Stimulated activated CD4-positive, alpha-beta T cell treated with anti-CD3 and anti-CD28 coated beads, Interleukin-1b, Interleukin-23, amount 100 ng/mL, for 1 hour (primary cell): ENCODE measurements around the gene PTCD3.

ENCODE experiments used
- DNase-seq, 2 donors: peaks; one replicate each; pipeline ENCODE4 v3.0.0-alpha.2; 2020; ENCODE audit warnings: low read depth in 2 of 2

Gene PTCD3

DNA sequence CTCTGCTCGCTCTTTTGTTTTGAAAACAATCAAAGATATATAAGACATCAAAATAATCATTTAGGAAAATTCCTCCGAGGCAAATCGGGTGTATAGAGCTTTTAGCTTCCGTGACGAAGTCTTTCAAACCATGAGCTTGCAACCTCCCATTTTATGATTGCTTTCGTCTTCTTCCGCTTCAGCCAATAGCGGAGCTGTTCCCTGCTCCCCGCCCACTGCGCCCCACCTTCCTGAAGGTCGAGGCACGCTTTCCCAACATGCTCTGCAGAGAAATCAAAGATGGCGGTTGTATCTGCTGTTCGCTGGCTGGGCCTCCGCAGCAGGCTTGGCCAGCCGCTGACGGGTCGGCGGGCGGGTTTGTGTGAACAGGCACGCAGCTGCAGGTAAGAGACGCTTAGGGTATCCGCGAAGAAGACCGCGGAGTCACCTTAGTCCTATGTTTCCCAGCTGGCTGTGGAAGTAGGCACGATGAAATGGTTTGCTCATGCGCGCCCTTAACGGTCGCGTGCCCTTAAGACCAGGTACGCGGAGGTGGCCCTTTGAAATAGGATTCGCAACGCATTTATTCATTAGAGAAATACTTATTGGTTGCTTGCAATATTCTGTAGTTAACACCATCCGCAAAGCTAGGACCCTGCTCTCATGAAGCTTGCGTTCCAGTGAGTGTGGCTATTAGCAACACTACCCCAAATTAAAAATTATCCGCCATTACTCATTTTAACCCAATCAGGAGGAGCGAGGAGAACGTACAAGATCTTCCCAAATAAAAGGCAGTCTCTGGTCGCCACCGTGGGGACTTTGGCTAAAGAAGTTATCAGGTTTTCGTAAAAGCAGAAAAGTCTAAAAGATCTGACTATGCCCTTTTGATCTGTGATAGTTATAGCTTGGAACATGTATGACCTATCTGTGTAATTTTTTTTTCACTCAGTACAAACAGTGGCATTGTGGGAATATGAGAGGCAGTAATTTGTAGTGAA lies at the start of gene PTCD3:
Gene PTCD3, plus strand, starts transcription at position 267 of the 977 bp plus-strand sequence. Its CDS starts 13 bp downstream, at position 280.
- peak; percentile 79 to 85 for DNase-seq

DNA sequence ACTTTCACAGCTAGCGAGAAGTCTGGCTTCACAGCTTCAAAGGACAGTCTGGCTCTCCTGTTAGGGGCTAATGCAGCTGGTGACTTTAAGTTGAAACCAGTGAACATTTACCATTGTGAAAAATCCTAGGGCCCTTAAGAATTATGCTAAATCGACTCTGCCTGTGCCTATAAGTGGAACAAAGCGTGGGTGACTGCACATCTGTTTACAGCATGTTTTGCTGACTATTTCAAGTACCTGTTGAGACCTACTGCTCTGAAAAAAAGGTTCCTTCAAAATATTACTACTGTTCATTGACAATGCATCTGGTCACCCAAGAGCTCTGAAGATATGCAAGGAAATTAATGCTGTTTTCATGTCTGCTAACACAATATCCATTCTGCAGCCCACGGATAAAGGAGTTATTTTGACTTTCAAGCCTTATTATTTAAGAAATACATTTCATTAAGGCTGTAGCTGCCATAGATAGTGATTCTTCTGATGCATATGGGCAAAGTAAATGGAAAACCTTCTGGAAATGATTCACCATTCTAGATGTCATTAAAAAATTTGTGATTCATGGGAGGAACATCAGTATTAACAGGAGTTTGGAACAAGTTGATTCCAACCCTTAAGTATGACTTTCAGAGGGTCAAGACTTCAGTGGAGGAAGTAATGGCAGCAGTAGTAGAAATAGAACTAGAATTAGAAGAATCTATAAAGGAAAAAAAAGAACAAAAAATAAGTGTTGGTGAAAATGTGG lies 49.3 kb upstream of the PTCD3 start:
- no peak for DNase-seq

DNA sequence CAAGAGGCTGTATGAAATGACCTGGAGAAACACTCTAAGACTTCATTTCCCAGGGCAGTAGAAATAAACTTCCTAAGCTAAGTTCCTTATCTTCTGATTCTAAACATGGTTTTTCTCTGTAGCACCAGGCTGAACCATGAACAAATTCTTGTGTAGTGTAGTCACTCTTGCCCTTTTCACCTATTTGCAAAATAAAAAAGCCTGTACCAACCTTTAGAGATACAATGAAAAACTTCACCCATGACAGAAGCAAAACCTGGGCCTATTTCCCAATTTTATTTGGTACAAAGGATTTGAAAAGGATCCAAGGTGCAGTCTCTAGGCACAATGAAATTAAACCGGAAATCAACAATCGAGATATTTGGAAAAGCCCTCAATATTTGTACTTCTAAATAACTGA lies 44.0 kb upstream of the PTCD3 start:
- DNase-seq: no peak

DNA sequence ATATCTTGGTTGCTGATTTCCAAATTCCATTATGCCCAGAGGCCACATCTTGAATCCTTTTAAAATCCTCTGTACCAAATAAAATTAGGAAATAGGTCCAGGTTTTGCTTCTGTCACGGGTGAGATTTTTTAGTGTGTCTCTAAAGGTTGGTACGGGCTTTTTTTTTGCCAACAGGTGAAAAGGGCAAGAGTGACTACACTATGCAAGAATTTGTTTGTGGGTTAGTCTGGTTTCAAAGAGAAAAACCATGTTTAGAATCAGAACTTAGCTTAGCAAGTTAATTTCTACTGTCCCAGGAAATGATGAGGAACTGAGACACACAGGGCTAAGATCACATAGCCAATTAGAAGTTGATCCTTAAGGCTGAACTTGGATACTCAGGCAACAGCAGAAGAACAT lies 42.0 kb upstream of the PTCD3 start:
- DNase-seq: no peak

DNA sequence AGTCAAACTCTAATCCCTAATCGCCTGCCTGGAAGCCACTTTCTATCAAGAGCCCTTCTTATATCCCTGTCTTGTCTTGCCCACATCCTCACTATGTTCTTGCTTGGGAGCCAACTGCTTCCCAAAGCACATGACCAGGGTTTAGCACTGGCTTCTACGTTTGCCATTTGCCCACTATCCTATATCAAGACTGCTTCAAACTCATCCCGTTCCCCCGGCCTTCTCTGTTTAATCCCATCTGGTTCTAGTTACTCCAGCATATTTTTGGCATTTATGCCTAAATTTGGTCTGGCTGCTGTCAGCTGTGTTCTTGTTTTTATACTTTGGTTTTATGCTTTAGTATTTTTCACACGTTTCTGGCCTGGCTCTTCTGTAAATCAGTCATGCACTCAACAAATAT lies 40.5 kb upstream of the PTCD3 start:
- DNase-seq: no peak

DNA sequence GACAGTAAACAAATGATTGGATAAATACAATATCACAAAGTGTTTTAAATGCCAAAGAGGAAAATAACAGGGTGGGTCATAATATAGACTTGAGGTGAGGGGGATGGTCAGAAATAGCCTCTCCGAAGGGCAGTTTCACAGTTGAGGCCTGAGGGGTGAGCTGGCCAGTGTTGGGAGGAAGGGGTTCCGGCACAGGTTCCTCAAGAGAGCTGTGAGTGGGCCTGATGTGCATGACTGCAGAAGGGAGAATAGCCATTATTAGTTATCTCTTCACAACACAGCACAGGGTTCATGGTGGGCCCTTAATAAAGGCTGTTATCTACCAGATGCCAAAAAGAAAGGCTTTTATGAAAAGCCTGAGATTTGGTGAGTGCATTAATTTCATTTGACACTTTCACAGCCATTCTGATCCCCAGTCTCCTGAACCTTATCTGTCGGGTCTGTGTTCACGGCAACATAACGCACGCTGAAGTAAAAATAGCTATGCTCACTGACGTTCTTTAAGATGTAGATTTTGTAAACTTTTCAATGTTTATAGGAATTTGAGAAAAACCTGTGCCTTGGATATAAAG lies 39.9 kb upstream of the PTCD3 start:
- no peak for DNase-seq

DNA sequence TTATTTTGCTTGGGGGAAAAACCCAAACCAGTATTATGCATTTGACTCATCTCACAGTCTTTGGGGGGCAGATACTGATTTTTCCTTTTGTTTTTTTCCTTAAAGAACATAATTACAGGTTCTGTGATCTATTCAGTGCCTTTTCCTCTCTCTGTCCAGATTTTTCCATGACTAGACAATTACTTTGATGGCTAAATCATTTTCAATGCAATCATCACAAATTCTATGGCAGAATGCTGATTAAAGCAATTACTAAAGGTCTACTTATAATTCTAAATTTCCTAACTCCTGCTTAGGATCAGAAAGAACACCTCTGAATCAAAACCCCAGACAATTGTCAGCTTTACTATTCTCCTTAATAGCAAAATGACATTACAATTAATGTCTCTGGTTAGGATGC lies 39.1 kb upstream of the PTCD3 start:
- DNase-seq: no peak

DNA sequence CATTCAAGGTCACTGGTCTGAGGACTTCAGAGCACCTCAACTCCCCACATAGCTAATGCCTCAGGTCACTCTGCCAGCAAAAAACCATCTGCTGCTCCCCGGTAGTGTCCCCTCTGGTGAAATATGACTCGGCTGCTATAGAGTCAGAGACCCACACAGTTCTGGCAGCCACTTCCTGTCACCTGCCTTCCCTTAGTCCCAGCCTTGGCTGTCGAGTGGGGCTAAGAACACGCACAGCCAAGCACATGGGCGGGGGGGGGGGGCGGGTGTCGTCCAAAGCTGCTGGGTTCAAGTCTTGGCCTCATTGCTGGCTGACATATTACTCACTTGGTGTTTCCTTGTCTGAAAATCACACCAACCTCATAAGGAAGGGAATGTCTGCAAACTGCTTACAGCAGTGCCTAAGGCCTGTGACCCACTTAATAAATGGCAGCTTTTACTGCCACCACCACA lies 37.9 kb upstream of the PTCD3 start:
- no peak for DNase-seq

DNA sequence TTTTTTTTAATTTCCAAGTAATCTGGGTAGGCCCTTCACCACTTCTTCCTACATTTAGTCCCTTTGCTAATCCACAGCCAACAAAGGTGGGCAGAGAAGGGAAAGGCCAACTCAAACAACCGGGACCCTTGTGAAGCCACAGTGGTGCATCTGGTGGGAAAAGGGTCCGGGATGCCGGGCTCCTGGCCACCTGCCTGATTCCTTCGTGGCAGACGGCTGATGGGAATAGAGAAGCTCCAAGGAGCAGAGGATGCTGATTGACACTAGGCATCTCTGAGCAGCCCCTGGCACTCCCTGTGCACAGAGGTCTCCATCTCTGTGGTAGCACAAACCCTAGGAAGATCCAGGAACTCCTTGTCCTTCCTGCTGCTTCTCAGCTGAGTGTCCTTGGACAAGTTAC lies 37.4 kb upstream of the PTCD3 start:
- DNase-seq: no peak

DNA sequence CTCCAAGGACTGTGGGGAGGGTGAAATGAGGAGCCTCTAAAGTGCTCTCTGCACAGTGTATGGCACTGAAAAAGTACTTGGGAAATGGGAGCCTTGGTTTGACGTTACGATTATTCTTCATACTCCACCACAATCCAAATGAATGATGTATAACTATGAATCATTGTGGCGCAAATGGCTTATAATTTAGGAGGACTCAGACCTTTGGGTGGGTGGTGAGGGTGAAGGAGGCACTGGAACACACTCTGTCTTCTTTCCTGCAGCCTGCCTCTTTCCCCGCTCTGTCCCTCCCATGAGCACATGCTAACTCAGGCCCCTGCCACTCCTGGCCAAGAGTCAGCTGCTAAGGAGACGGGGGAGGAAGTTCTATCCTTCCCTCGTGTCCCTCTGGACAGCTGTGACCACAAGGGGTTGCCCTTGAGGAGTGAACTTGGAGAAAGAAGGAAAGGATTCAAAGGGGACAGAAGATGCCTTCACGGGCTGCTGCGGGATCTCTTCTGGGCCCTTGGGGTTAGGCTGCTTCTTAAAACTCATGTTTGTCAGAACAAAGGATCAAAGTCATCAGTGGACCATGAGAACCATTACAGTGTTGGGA lies 36.8 kb upstream of the PTCD3 start:
- DNase-seq: no peak

DNA sequence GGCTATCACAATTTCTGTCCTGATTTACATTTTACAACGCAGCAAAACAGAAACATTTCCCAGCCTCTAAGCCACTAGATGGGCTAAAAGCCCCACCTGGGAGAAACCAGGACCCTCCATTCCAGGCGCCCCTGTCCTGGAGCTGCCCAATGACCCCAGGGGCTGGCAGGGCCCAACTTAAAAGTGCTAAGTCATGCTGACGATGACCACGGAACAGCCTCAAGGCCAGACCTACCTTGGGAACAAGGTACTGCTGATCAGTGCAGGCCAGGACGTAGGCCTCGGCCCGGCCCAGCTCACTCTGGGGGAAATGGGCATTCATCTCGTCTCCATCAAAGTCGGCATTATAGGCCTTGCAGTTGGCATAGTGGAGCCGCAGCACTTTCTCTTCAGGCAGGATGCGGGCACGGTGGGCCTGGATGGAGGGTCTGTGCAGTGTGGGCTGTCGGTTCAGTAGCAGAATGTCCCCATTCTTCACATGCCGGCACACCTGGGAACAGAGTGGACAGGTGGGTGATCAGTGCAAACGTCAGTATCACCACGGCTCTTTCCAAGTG lies 36.2 kb upstream of the PTCD3 start:
- DNase-seq: no peak

DNA sequence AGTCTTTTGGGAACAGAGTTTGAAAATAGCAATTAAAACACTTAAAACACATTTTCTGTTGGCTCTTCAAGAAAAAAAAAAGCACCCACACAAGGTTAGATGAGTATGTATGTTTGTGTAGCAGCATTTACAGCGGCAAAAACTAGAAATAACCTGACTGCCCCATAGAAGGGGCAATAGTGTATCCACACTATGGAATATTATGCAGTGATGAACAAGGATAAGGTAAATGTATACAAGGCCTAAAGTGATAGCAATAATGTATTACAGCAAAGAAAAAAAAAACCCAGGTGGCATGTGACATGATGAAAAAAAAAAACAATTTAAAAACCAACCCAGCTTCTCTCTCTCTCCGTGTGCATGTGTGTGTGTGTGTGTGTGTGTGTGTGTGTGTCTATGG lies 35.2 kb upstream of the PTCD3 start:
- no peak for DNase-seq

DNA sequence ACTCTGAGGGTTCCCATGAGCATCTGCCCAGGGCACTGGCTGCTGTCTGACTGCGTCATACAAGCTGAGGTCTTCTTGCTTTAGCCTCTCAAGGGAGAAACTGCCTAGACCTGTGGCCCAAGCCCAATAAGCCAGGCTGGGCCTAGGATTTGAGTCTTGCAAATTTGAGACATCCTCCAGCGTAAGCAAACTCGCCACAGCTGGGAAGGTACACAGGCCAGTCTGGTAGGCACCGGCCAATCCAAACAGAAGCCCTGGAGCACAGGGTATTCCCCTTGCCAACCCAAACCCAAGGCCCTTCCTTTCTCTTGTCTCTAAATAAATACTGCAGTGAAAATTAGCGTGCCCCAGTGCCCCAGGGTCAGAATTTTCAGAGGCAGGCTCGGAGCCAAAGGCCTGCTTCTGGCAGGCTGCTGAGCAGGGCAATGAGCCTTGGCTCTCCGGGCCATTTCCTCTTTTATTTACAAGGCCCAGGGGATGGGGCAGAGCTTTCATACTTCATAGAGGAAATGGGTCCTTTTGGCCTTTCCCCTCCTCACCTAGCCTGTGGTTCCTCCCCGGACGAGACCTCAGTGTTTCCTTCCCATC lies 33.7 kb upstream of the PTCD3 start:
- DNase-seq: no peak

DNA sequence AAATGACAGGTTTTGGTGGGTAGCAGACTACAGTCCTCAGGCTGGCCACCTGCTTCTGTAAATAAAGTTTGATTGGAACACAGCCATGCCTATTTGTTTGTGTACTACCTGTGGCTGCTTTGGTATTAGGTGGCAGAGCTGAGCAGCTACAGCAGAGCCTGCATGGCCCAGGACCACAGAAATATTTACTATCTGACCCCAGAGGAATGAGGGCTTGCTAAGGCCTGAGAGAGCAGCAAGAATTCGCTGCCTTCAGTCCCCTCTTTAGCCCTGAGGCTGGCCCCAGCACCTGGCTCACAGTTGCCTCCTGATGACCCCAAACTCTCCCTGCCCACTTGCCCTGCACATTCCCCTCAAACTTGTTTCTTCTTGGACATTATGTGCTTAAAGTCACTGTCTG lies 32.8 kb upstream of the PTCD3 start:
- DNase-seq: no peak

DNA sequence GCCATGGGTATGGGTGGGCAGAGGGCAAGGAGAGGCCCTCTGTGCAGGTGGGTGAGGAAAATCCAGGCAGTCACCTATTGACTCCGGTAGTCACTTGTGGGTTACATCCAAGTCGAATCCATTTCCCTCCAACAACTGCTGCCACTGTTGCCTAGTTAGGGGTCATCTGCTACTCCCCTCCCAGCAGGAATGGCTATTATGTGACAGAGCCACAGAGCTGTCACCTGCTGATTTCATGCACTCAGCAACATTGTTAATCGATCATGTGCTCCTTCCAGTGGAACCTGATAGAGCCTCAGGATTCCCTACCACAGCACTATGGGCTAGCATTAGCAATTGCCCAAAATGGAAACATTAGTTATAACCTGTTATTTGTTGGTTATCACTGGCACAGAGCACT lies 31.8 kb upstream of the PTCD3 start:
- no peak for DNase-seq

DNA sequence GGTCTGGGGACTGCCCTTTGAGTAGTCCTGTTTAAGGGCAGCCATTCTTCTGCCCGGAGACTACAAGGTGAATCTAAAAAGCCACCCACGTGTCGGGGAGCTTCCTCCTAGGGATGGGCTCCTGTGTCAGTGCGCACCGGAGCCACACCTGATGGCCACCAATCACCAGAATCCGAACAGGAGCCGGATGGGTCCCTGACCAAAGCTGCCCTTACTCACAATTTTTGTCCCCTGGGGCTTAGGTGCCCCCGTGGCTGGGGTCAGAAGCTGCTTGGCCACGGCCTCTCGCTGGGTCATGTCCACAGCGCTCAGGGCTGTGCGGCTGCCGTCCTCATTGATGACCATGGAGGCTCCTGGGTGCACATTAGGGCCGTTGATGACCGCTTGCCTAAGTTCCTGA lies 31.2 kb upstream of the PTCD3 start:
- DNase-seq: no peak

DNA sequence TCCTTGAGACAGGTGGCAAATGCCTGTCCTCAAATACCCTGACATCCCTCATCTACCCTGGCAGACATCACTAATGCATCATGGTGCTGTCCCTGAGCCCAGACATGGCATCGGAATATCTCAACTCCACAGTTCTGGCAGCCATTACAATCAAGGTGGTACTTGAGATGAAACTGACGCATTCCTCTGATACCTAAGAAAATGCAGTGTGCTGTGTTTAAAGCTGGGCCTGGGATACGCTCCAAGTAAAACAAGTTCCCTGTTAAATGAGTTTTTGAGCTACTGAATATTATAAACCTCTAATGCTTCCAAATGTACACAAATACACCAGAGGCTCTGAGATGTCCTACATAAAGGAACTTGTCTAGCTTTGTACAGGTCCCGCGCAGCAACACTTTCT lies 30.1 kb upstream of the PTCD3 start:
- DNase-seq: no peak

DNA sequence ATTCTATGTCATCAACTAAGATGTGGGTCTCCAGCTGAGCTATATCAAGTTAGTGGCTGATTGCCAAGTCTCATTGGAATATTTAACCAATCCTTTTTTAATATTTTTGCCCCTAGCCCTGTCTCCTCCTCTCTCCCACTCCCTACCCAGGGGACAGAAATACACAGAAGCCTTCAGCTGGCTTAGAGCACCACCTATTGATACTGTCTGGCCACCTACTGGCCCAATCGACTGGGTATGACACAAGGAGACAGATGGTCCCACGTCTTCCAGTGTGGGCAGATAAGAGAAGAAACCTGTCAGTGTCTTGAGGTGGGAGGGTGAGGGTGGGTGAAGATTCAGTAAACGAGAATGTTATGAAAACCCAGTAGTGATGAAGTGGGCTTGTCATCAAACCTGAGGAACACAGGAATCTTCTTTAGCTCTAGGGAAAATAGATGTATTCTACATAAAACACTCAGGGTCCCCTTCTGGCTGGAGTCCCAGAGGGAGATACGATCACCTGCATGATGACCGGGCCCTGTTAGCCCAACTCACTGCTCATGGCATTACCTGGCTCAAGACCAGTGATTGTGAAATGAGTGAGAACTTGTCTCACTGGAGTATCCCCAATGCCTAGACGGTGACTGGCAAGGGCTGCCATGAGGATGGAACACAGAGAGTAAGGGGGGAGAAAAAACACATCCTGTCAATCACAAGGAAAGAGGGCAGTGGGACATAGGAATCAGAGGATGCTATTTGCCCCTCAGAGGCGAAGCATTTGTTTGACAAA lies 27.1 kb upstream of the PTCD3 start:
- no peak for DNase-seq

DNA sequence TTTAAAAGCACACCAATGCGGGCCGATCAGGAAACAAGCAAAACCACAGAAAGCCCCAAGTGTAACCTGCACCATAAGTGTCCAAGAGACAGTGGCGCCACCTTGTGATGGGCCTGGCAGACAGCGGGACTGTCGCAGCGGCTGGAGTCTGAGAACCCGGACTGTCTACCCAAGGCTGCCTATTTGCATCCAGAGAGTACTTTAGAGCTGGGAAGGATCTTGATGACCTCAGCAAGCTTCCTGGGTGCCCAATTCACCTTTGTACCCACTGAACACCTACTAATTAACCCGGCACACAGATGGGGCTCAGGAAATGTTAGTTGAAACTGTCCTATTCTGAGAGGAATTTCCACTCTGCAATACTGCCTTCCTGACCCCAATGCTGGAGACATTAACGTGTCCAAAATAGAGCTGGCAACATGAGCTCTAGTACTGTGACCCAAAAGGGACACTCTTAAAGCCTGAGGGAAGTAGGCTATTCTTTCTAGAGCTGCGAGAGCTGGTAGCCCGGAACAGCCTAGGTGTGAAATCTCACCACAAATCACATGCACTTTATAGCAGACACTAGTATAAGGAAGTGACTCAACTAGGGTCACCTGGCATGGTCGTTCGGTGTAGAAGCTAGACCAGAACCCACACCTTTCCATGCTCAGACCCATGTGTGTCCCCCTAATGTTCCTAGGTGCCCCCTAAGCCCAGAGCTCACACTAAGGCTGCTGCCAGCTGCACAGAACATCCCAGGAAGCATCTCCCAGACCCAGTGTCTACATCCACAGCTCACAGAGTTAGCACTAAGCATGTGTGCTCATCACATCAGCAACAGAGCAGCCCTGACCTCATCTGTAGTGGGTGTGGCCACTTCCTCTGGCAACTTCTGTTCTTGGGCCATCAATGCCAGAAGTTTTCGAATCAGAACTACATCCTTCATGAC lies 25.8 kb upstream of the PTCD3 start:
- peak; percentile 54 to 56 for DNase-seq

DNA sequence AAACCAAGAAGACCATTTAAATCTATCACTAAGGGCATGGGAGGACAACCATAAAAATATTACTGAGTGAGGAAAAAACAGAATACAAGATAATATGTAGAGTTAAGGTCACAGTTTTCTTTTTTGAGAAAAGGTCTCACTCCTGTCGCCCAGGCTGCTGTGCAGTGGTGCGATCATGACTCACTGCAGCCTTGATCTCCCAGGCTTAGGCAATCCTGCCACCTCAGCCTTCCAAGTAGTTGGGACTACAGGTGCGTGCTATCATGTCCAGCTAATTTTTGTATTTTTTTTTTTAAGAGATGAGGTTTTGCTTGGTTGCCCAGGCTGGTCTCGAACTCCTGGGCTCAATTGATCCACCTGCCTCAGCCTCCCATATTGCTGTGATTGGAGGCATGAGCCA lies 24.3 kb upstream of the PTCD3 start:
- DNase-seq: no peak
